Endothelial cell of umbilical vein (primary cell): ENCODE measurements around the gene OSBPL5. TPM values are rescaled to one million over a fixed set of nuclear protein-coding genes. Genes with fewer than 3 reads are reported as not detected.

Experiments
- Bru-seq: library from RNA; stranded (reverse); fragments of 400-500 nt; gene quantifications from one replicate; lab custom pipeline; 2021; lab: Mats Ljungman, UMichigan
- BruChase-seq, 2 experiments: library from RNA; stranded (reverse); fragments of 400-500 nt; gene quantifications; one replicate each; lab custom pipeline; 2021; lab: Mats Ljungman, UMichigan
- BruUV-seq: library from RNA; stranded (reverse); fragments of 400-500 nt; replicated peaks from 2 replicates; lab custom pipeline; 2021; lab: Mats Ljungman, UMichigan
- CTCF ChIA-PET: fragments of 300-600, 350-600 bp; sonication (Branson Sonifier 250); formaldehyde crosslinking; loops from one replicate; lab custom pipeline; 2021; ENCODE audit warnings: antibody characterized with exemption, inconsistent platforms; lab: Charles Lee
- POLR2A ChIA-PET: fragments of 300-600, 350-600 bp; sonication (Branson Sonifier 250); formaldehyde crosslinking; loops from one replicate; lab custom pipeline; 2021; ENCODE audit warnings: antibody characterized with exemption, inconsistent platforms; lab: Charles Lee
- DNase-seq: peaks from one replicate; pipeline ENCODE4 v3.0.0-alpha.2; 2011; ENCODE audit warnings: low read depth, low spot score
- FAIRE-seq: peaks from 2 replicates; lab custom pipeline; 2011; peaks lifted over from hg19 to GRCh38; lab: Jason Lieb, UNC
- H2AFZ ChIP-seq: 2 replicates; pipeline ENCODE4 v1.6.0; 2012; ENCODE audit warnings: low read depth, low read length, control low read depth, inconsistent platforms
- H3K27ac ChIP-seq: 2 replicates; pipeline ENCODE4 v1.5.1; 2011; ENCODE audit warnings: low read depth, mild to moderate bottlenecking, control low read depth, low read length, moderate library complexity; ENCODE audit not compliant: insufficient read depth
- H3K27me3 ChIP-seq, 2 experiments: 2 replicates each; pipeline versions ENCODE4 v1.6.0 to v1.6.1; 2011; ENCODE audit warnings: low read length in 2 of 2, mixed read lengths in 1 of 2; ENCODE audit not compliant: control insufficient read depth in 2 of 2, insufficient read depth in 2 of 2
- H3K36me3 ChIP-seq, 2 experiments: 2 replicates in 1 of 2; 3 replicates in 1 of 2; pipeline ENCODE4 v1.5.1; 2011; ENCODE audit warnings: low read length in 2 of 2, mild to moderate bottlenecking in 1 of 2, moderate library complexity in 1 of 2; ENCODE audit not compliant: control insufficient read depth in 2 of 2, insufficient read depth in 2 of 2; ENCODE audit errors: extremely low read depth in 1 of 2
- H3K4me1 ChIP-seq: 3 replicates; pipeline ENCODE4 v1.5.1; 2011; ENCODE audit warnings: mild to moderate bottlenecking, low read length; ENCODE audit not compliant: control insufficient read depth, insufficient read depth; ENCODE audit errors: extremely low read depth
- H3K4me2 ChIP-seq: 2 replicates; pipeline ENCODE4 v1.6.1; 2011; ENCODE audit warnings: low read length, control low read depth, mixed read lengths; ENCODE audit not compliant: insufficient read depth
- H3K4me3 ChIP-seq, 3 experiments: fragments of 200-600 bp in 1 of 3; sonication (generic), shearing (Covaris generic) in 1 of 3; replicated peaks in 1 of 3; 2 replicates each; pipeline ENCODE4 v1.5.1; 2011 to 2016; ENCODE audit warnings: control low read depth in 3 of 3, low read length in 3 of 3, mild to moderate bottlenecking in 2 of 3, inconsistent platforms in 1 of 3, low read depth in 1 of 3, moderate library complexity in 1 of 3; ENCODE audit not compliant: insufficient read depth in 1 of 3
- H3K79me2 ChIP-seq: 2 replicates; pipeline ENCODE4 v1.6.0; 2012; ENCODE audit warnings: low read length, inconsistent platforms; ENCODE audit not compliant: control insufficient read depth, insufficient read depth
- H3K9ac ChIP-seq: replicated peaks from 2 replicates; pipeline ENCODE3; 2011; ENCODE audit warnings: low read length, control low read depth; ENCODE audit not compliant: insufficient read depth; ENCODE audit errors: extremely low read depth
- H3K9me1 ChIP-seq: replicated peaks from 3 replicates; pipeline ENCODE4 v1.6.0; 2011; ENCODE audit warnings: mild to moderate bottlenecking, low read length; ENCODE audit not compliant: control insufficient read depth, insufficient read depth; ENCODE audit errors: extremely low read depth
- H3K9me3 ChIP-seq: replicated peaks from 2 replicates; pipeline ENCODE4 v1.5.1; 2012; ENCODE audit warnings: low read length, inconsistent platforms; ENCODE audit not compliant: control insufficient read depth, insufficient read depth
- H4K20me1 ChIP-seq: replicated peaks from 2 replicates; pipeline ENCODE3; 2011; ENCODE audit warnings: mild to moderate bottlenecking, low read length; ENCODE audit not compliant: control insufficient read depth, insufficient read depth; ENCODE audit errors: extremely low read depth
- CTCF ChIP-seq, 2 donors: IDR thresholded peaks; 1 replicate in 1 of 2; 2 replicates in 1 of 2; pipeline ENCODE4 v1.5.1; 2011; ENCODE audit warnings: low read length in 2 of 2, mild to moderate bottlenecking in 2 of 2, moderate library complexity in 2 of 2, control low read depth in 1 of 2, inconsistent platforms in 1 of 2, low read depth in 1 of 2; ENCODE audit not compliant: insufficient read depth in 1 of 2; ENCODE audit errors: extremely low read depth in 1 of 2
- EZH2 ChIP-seq: IDR thresholded peaks from 2 replicates; pipeline ENCODE4 v1.6.1; 2012; ENCODE audit warnings: borderline replicate concordance, low read depth, mild to moderate bottlenecking, moderate library complexity, low read length, inconsistent platforms; ENCODE audit not compliant: severe bottlenecking
- FOS ChIP-seq: IDR thresholded peaks from 2 replicates; pipeline ENCODE4 v1.6.1; 2011; ENCODE audit warnings: mild to moderate bottlenecking, low read length, moderate library complexity, borderline replicate concordance; ENCODE audit not compliant: insufficient read depth
- GATA2 ChIP-seq: IDR thresholded peaks from 2 replicates; pipeline ENCODE4 v1.7.0; 2011; ENCODE audit warnings: low read depth, mild to moderate bottlenecking, moderate library complexity, mixed read lengths, low read length; ENCODE audit not compliant: insufficient read length, insufficient read depth
- JUN ChIP-seq: IDR thresholded peaks from 2 replicates; pipeline ENCODE4 v1.6.1; 2011; ENCODE audit warnings: borderline replicate concordance, low read depth; ENCODE audit not compliant: insufficient read length, insufficient read depth
- MAX ChIP-seq: IDR thresholded peaks from 2 replicates; pipeline ENCODE4 v1.6.1; 2011; ENCODE audit not compliant: insufficient read depth, insufficient read length
- MYC ChIP-seq: IDR thresholded peaks from one replicate; pipeline ENCODE4 v1.6.1; 2011; ENCODE audit warnings: mild to moderate bottlenecking, low read depth, low read length
- POLR2A ChIP-seq: IDR thresholded peaks from 2 replicates; pipeline ENCODE4 v1.6.1; 2012; ENCODE audit warnings: low read depth, mild to moderate bottlenecking, control low read depth, low read length
- POLR2AphosphoS5 ChIP-seq: IDR thresholded peaks from 2 replicates; pipeline ENCODE4 v1.6.1; 2012; ENCODE audit warnings: low read depth, mild to moderate bottlenecking, control low read depth, low read length, moderate library complexity; ENCODE audit not compliant: insufficient read depth
- dilution Hi-C: fragments of 300-500 bp; cut with MboI; formaldehyde crosslinking; loops from one replicate; pipeline ENCODE4 v1.15.0; 2019; ENCODE audit warnings: low sequenced_read_pairs; ENCODE audit not compliant: extremely low pct_ligation_motif_present
- intact Hi-C: fragments of 100-400 bp; cut with micrococcal nuclease; formaldehyde crosslinking; loops from one replicate; pipeline ENCODE4 v1.10.0; 2022
- long read RNA-seq: library from polyadenylated mRNA; stranded (forward); transcript quantifications from one replicate; pipeline ENCODE4 v2.0.0, GENCODE V29; 2021
- polyA minus RNA-seq, 3 experiments: library from RNA; depleted of rRNA, polyadenylated mRNA; stranded (reverse); fragments of >200 nt; gene quantifications; 1 replicate in 1 of 3; 2 replicates in 2 of 3; pipeline ENCODE4 v1.2.3, GENCODE V29; 2011
- polyA plus RNA-seq, 4 experiments: library from polyadenylated mRNA; depleted of rRNA in 3 of 4; stranded (reverse) in 3 of 4; unstranded in 1 of 4; fragments of >200 nt; gene quantifications; 2 replicates each; pipeline versions ENCODE4 v1.2.1 to v1.2.3, GENCODE V29; 2011 to 2012; ENCODE audit warnings: missing spikeins in 1 of 4
- total RNA-seq: library from RNA; stranded (reverse); gene quantifications from 2 replicates; pipeline ENCODE4 v1.2.3, GENCODE V29; 2021

The OSBPL5 gene
- 30.2 and 37.7 TPM in 2 replicates for total RNA-seq
- polyA plus RNA-seq, result 8.6 and 8.7 TPM in 2 replicates
- 5.1 and 7.4 TPM in 2 replicates for polyA plus RNA-seq (2011; cell fraction: cytosol; rRNA removed)
- 44.8 and 50.4 TPM in 2 replicates for polyA plus RNA-seq (2011; cell fraction: nucleus; rRNA removed)
- 12.2 and 21.7 TPM in 2 replicates for polyA plus RNA-seq (2012)
- 11.6 and 15.5 TPM in 2 replicates for polyA minus RNA-seq
- polyA minus RNA-seq (2011; cell fraction: cytosol; rRNA and poly(A)+ RNA removed), result 30.7 TPM
- polyA minus RNA-seq (2011; cell fraction: nucleus; rRNA and poly(A)+ RNA removed), result 29.0 and 47.7 TPM in 2 replicates
- Bru-seq, nascent RNA, result percentile 51 among the genes with signal in this experiment
- percentile 57 among the genes with signal in this experiment for BruChase-seq, experiment 1, labeled RNA remaining after a 6-hour chase
- BruChase-seq, experiment 2, labeled RNA remaining after a 2-hour chase, result percentile 61 among the genes with signal in this experiment
- long read RNA-seq, transcript OSBPL5-201 (22 exons, 3,889 nt), result major isoform, 13 of 31 reads
- long read RNA-seq, partial matches to known transcripts, result 7 of 31 reads
- long read RNA-seq, other reads (novel, unspliced or antisense), result 10 of 31 reads

DNA sequence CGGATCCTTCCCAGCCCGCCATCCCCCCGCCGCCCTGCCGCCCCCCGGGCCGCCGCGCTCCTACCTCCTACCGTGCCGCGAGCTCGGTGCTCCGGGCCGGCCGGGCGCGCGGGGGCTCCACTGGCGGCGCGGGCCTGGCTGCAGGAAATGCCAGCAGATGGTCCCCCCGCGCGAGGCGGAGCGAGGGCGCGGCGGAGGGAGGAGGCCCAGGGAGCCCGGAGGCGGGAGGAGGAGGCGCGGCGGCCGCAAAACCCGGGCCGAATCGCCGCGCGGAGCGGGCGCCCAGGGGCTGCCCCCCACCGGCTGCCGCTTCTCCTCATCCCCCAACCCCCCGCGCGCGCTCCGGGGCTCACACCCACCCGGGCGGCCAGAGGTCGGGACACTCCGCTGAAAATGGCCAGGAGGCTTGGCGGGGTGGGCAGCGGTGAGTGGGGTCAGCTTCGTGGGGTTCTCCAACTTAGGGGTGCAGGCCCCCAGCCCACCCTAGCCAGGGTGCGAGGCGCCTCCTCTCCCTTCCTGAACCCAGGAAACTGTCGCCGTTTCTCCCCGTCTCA, at the start of gene OSBPL5:
TSS of gene OSBPL5 (minus strand) at position 159 of the 554 bp plus-strand sequence. CDS start 36,162 bp downstream, outside the sequence.
- Histone ChIP-seq H3K4me3 (peak within 1 kb of the TSS; percentile 44 to 58 (median 47)), H3K79me2 (peaks cover 25% of the 10 kb centered on the region), H3K4me2 (peak within 1 kb of the TSS; percentile 65), H3K27ac (no peak within 1 kb of the TSS), H3K9ac (peak within 1 kb of the TSS; percentile 25), H4K20me1 (no peaks in the 10 kb centered on the region), H3K9me3 (no peaks in the 10 kb centered on the region), H3K9me1 (no peaks in the 10 kb centered on the region), H3K4me1 (peaks cover 14% of the 10 kb centered on the region), H3K27me3 (no peaks in the 10 kb centered on the region), H2AFZ (peak within 1 kb of the TSS; percentile 87), H3K36me3 (no peaks in the 10 kb centered on the region)
- DNase-seq (peak; percentile 61), FAIRE-seq (peak; percentile 77)
- TF ChIP-seq MYC (no peak), POLR2A (peak; percentile 51), JUN (no peak), POLR2AphosphoS5 (peak; percentile 76)
- dilution Hi-C loops, result no loop called here
- BruUV-seq, result no TSS peak
- ChIA-PET POLR2A (no interaction called here), CTCF (interaction anchor here (0.8 to 1.5 kb wide), 5 partner anchors 30 to 74 kb away, joined by 3 to 5 read pairs (median 4); no protein-coding TSS in a partner anchor)
- intact Hi-C loops, result loop anchor here (5.0 to 10.0 kb wide), 2 partner anchors 52 to 230 kb away; partner anchors contain the start of gene MRGPRG

- H3K27ac ChIP-seq, result no peak overlapping the region
- H3K36me3 ChIP-seq, result no peaks in the 10 kb centered on the region
- no TSS peak for BruUV-seq
- no peaks in the 10 kb centered on the region for H3K9me3 ChIP-seq
- H2AFZ ChIP-seq, result no peak overlapping the region
- FAIRE-seq (no peak), DNase-seq (no peak)
- CTCF ChIA-PET, result interaction anchor here (0.9 to 1.7 kb wide), 4 partner anchors 19 to 194 kb away, joined by 3 to 6 read pairs (median 4); no protein-coding TSS in a partner anchor
- dilution Hi-C loops, result no loop called here
- H3K9ac ChIP-seq, result no peak overlapping the region
- POLR2A ChIA-PET, result no interaction called here
- no peak overlapping the region for H3K4me2 ChIP-seq
- TF ChIP-seq GATA2 (no peak), CTCF (IDR thresholded peaks at IDR 0.05; ENCODE audit: extremely low read depth in 1 of 2, insufficient read depth in 1 of 2, low read depth in 1 of 2, low read length in 2 of 2) (no peak), EZH2 (no peak), POLR2A (no peak), MAX (no peak), JUN (no peak), POLR2AphosphoS5 (no peak), MYC (no peak), FOS (no peak)
- no peaks in the 10 kb centered on the region for H4K20me1 ChIP-seq
- no peaks in the 10 kb centered on the region for H3K79me2 ChIP-seq
- H3K4me3 ChIP-seq, result no peak overlapping the region
- H3K27me3 ChIP-seq, result peaks cover 0 to 10% of the 10 kb centered on the region in 2 experiments
- no peaks in the 10 kb centered on the region for H3K9me1 ChIP-seq
- no peaks in the 10 kb centered on the region for H3K4me1 ChIP-seq
- intact Hi-C loops, result no loop called here
Measured at GRCh38 chr11:3214420-3214699, 49.2 kb upstream of the OSBPL5 start.
